ENCODE measurements around the gene ZNF626. TPM values are rescaled to one million over a fixed set of nuclear protein-coding genes. Genes with fewer than 3 reads are reported as not detected.
A peak's percentile ranks its signal among the peaks of the same experiment; 100 is the strongest.
"Not testable (repeated sequence)": the region's sequence is repeated elsewhere in the genome, so short reads cannot be mapped to it uniquely, and the experiment has no call there.

The ZNF626 gene
- total RNA-seq, 3 donors from 2014 or later (not counting 1 experiment from before 2014, with no cell fraction given), result 11.4 to 16.7 (median 13.0) TPM

- H3K27me3 ChIP-seq (ENCODE audit: control insufficient read depth, insufficient read depth, low read length), result no peaks in the 10 kb centered on the region
- ATAC-seq, result no peak
- H3K4me3 ChIP-seq (ENCODE audit: low read length), result no peak overlapping the region
- TF ChIP-seq, protein P1, sequence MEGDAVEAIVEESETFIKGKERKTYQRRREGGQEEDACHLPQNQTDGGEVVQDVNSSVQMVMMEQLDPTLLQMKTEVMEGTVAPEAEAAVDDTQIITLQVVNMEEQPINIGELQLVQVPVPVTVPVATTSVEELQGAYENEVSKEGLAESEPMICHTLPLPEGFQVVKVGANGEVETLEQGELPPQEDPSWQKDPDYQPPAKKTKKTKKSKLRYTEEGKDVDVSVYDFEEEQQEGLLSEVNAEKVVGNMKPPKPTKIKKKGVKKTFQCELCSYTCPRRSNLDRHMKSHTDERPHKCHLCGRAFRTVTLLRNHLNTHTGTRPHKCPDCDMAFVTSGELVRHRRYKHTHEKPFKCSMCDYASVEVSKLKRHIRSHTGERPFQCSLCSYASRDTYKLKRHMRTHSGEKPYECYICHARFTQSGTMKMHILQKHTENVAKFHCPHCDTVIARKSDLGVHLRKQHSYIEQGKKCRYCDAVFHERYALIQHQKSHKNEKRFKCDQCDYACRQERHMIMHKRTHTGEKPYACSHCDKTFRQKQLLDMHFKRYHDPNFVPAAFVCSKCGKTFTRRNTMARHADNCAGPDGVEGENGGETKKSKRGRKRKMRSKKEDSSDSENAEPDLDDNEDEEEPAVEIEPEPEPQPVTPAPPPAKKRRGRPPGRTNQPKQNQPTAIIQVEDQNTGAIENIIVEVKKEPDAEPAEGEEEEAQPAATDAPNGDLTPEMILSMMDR (IDR thresholded peaks at IDR 0.05), result no peak
- no peak overlapping the region for H3K4me3 Mint-ChIP-seq
- H3K27me3 Mint-ChIP-seq (ENCODE audit: low read depth in 2 of 2), result no peaks in the 10 kb centered on the region
- no peak overlapping the region for H3K27ac ChIP-seq (ENCODE audit: low read length)
- intact Hi-C loops (cut with micrococcal nuclease), result loop anchor here (5.0 kb wide), 1 partner anchor 257 kb away; the partner anchor contains the start of gene ZNF85
- H3K9me3 ChIP-seq (ENCODE audit: control insufficient read depth, insufficient read depth, low read length), result no peaks in the 10 kb centered on the region
- no peaks in the 10 kb centered on the region for H3K36me3 Mint-ChIP-seq
- peaks cover 8% of the 10 kb centered on the region for H3K4me1 ChIP-seq (ENCODE audit: control insufficient read depth, insufficient read depth, low read length)
- no peaks in the 10 kb centered on the region for H3K36me3 ChIP-seq (ENCODE audit: control insufficient read depth, insufficient read depth, low read length)
- H3K27ac Mint-ChIP-seq, result peak overlapping the region in 1 of 2 donors; percentile 61
- H3K4me1 Mint-ChIP-seq, result peaks cover 6 to 7% of the 10 kb centered on the region in 2 donors
- H3K9me3 Mint-ChIP-seq, result no peaks in the 10 kb centered on the region
- WGBS (ENCODE audit: insufficient coverage), result 88% methylated on average over 22 of the region's 22 CpGs
- no peak for DNase-seq
Observed at GRCh38 chr19:20664901-20665781, 3.8 kb upstream of the ZNF626 start.

DNA sequence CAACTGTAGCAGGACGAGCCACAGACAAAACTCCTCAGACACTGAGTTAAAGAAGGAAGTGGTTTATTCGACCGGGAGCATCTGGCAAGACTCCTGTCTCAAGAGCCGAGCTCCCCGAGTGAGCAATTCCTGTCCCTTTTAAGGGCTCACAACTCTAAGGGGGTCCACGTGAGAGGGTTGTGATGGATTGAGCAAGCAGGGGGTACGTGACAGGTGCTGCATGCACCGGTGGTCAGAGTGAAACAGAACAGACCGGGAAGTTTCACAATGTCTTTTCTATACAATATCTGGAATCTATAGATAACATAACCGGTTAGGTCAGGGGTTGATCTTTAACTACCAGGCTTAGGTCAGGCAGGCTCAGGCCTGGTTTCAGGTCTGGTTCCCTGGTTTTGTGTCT lies 3.1 kb upstream of the ZNF626 start:
- H3K9me3 ChIP-seq (ENCODE audit: control insufficient read depth, insufficient read depth, low read length); H3K9me3 Mint-ChIP-seq; H3K4me3 Mint-ChIP-seq; DNase-seq; H3K36me3 Mint-ChIP-seq; H3K27me3 Mint-ChIP-seq (ENCODE audit: low read depth in 2 of 2); H3K27me3 ChIP-seq (ENCODE audit: control insufficient read depth, insufficient read depth, low read length); H3K36me3 ChIP-seq (ENCODE audit: control insufficient read depth, insufficient read depth, low read length); H3K27ac ChIP-seq (ENCODE audit: low read length); H3K4me1 Mint-ChIP-seq; H3K4me3 ChIP-seq (ENCODE audit: low read length); ATAC-seq: not testable (repeated sequence)
- intact Hi-C loops (cut with micrococcal nuclease), result loop anchor here (5.0 kb wide), 1 partner anchor 258 kb away; the partner anchor contains the start of gene ZNF85
- WGBS (ENCODE audit: insufficient coverage), result 32% methylated on average over 8 of the region's 10 CpGs
- peaks cover 13% of the 10 kb centered on the region for H3K4me1 ChIP-seq (ENCODE audit: control insufficient read depth, insufficient read depth, low read length)
- peak overlapping the region in 1 of 2 donors; percentile 61 for H3K27ac Mint-ChIP-seq

DNA sequence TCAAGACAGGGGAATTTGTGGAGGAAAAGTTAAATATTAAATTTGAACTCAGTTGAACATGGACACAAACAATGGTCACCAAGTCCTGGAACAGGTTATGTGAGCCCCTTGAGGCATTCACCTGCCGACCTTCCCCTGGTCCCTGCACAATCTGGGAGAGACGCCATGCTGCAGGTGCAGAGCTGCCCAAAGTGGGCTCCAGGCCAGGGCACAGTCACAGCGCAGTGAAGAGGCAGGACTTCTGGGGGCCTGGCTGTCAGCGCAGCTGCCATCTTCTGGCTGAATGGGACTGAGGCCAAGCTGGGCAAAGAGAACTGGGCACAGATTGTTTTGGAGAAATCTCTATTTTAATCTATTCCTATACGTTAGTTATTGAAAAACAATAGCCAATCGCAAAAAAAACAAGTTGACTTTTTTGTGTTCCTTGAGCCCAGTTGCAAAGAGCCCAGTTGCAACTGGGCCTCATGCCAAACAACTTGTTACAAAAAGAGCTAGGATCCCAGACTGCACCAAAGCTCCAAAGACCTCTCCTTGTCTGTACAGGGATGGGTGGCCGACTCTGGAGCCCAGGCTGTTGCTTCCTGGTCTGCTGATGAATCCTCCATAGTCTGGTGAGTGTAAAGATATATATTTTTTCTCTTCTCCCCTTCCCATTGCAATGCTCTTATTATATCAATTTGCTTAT lies 1.2 kb upstream of the ZNF626 start:
- Histone ChIP-seq H3K4me1 (ENCODE audit: control insufficient read depth, insufficient read depth, low read length) (peaks cover 13% of the 10 kb centered on the region), H3K27ac (ENCODE audit: low read length) (no peak overlapping the region), H3K4me3 (ENCODE audit: low read length) (no peak overlapping the region), H3K9me3 (ENCODE audit: control insufficient read depth, insufficient read depth, low read length) (no peaks in the 10 kb centered on the region), H3K27me3 (ENCODE audit: control insufficient read depth, insufficient read depth, low read length) (no peaks in the 10 kb centered on the region), H3K36me3 (ENCODE audit: control insufficient read depth, insufficient read depth, low read length) (peaks cover 8% of the 10 kb centered on the region)
- Mint-ChIP-seq H3K27me3 (ENCODE audit: low read depth in 2 of 2) (no peaks in the 10 kb centered on the region), H3K27ac (peak overlapping the region in 1 of 2 donors; percentile 2), H3K36me3 (no peaks in the 10 kb centered on the region), H3K9me3 (no peaks in the 10 kb centered on the region), H3K4me3 (no peak overlapping the region), H3K4me1 (peaks cover 21 to 22% of the 10 kb centered on the region in 2 donors)
- over 99% methylated on average over 6 of the region's 7 CpGs for WGBS (ENCODE audit: insufficient coverage)
- intact Hi-C loops (cut with micrococcal nuclease), result loop anchor here (5.0 kb wide), 1 partner anchor 260 kb away; the partner anchor contains the start of gene ZNF85
- ATAC-seq (no peak), DNase-seq (no peak)
- TF ChIP-seq, protein P1 (IDR thresholded peaks at IDR 0.05), result no peak
